GM12872 (cell line): ENCODE measurements around the gene CSAD.
A peak's percentile ranks its signal among the peaks of the same experiment; 100 is the strongest.

Source experiments
- CTCF ChIP-seq: IDR thresholded peaks from 3 replicates; pipeline ENCODE4 v1.5.1; 2011; ENCODE audit warnings: low read depth, mild to moderate bottlenecking, low read length, moderate library complexity; ENCODE audit not compliant: insufficient read depth

Gene CSAD

DNA sequence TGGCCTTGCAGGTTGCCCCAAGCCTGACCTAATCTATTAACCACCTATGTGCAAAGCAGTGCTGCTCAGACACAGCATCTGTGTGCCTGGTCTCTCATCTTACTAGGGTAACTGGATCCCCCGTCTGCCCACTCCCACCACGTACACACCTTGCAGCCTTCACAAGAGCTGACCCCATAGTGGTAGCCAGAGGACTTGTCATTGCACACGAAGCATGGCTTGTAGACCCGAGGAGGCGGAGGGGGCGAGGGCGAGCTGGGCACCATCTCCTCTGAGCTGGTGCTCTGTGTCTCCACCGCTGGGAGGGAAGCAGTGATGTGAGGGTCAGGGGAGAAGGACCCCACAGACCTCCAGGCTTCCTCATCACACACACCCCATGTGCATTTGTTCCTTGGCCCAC lies 34.8 kb upstream of the CSAD start:
- TF ChIP-seq CTCF = no peak

GRCh38 chr12:53214687-53215455 lies 34.1 kb upstream of the CSAD start:
- no peak for TF ChIP-seq CTCF

- TF ChIP-seq CTCF = no peak
Observed at GRCh38 chr12:53214221-53214620, 33.5 kb upstream of the CSAD start.

DNA sequence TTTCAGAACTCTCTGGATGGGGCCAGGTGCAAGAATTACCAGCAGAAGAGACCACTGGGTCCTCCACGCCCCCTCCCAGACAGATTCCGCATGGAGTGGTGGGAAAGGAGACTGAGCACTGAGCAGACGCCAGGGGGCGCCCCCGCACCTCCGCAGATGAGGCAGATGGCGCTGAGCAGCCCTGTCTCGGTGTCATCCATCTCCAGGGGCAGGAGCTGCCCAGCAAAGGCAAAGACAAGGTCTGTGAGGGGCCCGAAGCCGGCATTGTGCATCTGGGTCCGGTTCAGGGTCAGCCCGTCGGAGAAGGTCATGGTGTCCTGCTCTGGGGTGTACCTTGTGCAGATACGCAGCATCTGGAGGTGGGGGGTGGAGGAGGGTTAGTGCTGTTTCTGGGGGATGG lies 32.6 kb upstream of the CSAD start:
- peak; percentile 98 for TF ChIP-seq CTCF

DNA sequence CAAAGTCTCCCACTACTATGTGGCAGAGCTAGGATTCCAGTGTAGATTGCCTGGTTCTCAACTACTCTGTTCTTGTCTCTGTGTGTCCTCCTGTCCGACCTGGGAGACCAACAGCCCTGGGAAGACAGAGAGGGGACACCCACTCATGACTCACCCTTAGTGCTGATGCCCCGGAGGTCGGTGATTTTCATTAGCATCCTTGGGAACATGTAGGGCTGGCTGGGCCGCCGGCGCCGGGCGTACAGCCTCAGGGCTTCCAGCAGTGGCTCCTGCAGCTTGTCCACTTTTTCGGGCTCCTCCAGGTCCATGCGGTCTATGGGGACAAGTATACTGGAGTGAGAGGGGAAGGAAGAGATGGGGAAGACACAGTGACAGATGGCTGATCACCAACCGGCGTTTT lies 32.2 kb upstream of the CSAD start:
- no peak for TF ChIP-seq CTCF

DNA sequence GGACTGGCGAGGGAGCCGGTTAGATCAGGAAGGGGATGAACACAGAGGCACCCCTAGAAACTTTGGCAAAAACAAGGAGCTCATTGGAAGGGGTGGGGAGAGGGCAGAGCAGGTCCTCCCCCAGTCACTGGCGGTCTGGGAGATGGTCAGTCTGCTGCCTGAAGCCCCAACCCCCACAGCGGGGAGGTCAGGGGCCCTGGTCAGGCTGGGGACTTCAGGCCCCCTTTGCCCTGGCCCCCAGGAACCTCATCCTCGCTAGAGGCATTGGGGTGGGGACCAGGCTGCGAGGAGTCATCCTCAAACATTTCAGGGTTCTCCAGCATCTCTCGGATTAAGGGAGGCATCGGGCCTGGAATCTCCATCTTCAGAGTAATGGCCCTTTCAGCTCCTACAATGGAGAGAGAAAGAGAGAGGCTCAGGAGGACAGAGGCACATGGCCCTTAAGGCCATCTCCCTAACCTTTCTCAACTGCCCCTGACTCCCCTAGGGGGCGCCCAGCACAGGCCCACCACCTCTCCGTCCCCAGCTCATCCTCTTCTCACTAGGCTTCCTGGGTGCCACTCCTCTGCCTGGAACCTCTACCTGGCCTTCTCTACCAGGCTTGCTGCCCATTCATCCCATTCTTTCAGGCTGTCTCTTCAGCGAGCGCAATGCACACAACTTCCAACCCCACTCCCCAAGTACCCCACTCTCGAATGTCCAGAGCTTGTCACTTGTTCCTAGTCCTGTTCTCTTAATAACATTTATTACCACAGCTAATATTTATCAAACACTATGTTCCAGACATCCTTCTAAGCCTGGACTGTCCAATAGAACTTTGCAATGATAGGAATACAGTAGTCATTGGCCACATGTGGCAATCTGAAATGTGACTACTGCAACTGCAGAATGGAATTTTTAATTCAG lies 31.0 kb upstream of the CSAD start:
- TF ChIP-seq CTCF = peak; percentile 80

- TF ChIP-seq CTCF = no peak
Observed at GRCh38 chr12:53210843-53211242, 30.1 kb upstream of the CSAD start.
